Activated naive CD4-positive, alpha-beta T cell treated with anti-CD3 and anti-CD28 coated beads, Interleukin-2, amount 10 ng/mL, durations not matched to agents 7 days and 5 days (primary cell): Measurements from ENCODE around the gene TYRO3.

Experiments
- CTCF ChIA-PET: fragments of 350-600 bp; sonication (Branson Sonifier 250); formaldehyde crosslinking; loops from one replicate; lab custom pipeline; 2021; ENCODE audit warnings: antibody characterized with exemption; lab: Charles Lee
- DNase-seq: peaks from one replicate; pipeline ENCODE4 v3.0.0-alpha.2; 2020
- H3K27ac Mint-ChIP-seq: one replicate; pipeline ENCODE4 v1.8.0; 2021; ENCODE audit warnings: mild to moderate bottlenecking, moderate library complexity, mixed read lengths
- H3K27me3 Mint-ChIP-seq: one replicate; pipeline ENCODE4 v1.8.0; 2021; ENCODE audit warnings: mild to moderate bottlenecking, mixed read lengths
- H3K36me3 Mint-ChIP-seq: one replicate; pipeline ENCODE4 v1.8.0; 2021; ENCODE audit warnings: mixed read lengths
- H3K4me1 Mint-ChIP-seq: one replicate; pipeline ENCODE4 v1.8.0; 2021; ENCODE audit warnings: mixed read lengths
- H3K4me3 Mint-ChIP-seq: one replicate; pipeline ENCODE4 v1.8.0; 2021; ENCODE audit warnings: mild to moderate bottlenecking, moderate library complexity, mixed read lengths
- H3K9me3 Mint-ChIP-seq: one replicate; pipeline ENCODE4 v1.8.0; 2021; ENCODE audit warnings: mixed read lengths

Gene TYRO3

GRCh38 chr15:41620536-41621199 is 61.7 kb downstream of the TYRO3 start:
- peak overlapping the region; percentile 71 for H3K4me3 Mint-ChIP-seq
- H3K36me3 Mint-ChIP-seq = peaks cover 1% of the 10 kb centered on the region
- peaks cover 32% of the 10 kb centered on the region for H3K27me3 Mint-ChIP-seq
- CTCF ChIA-PET = no interaction called here
- no peak overlapping the region for H3K27ac Mint-ChIP-seq
- DNase-seq = no peak
- H3K4me1 Mint-ChIP-seq = peaks cover 22% of the 10 kb centered on the region
- H3K9me3 Mint-ChIP-seq = peaks cover 6% of the 10 kb centered on the region

- H3K27me3 Mint-ChIP-seq = peaks cover 32% of the 10 kb centered on the region
- peaks cover 6% of the 10 kb centered on the region for H3K9me3 Mint-ChIP-seq
- peaks cover 22% of the 10 kb centered on the region for H3K4me1 Mint-ChIP-seq
- peak overlapping the region; percentile 71 for H3K4me3 Mint-ChIP-seq
- H3K27ac Mint-ChIP-seq = peak overlapping the region; percentile 42
- H3K36me3 Mint-ChIP-seq = peaks cover 1% of the 10 kb centered on the region
- peak; percentile 87 for DNase-seq
- CTCF ChIA-PET = no interaction called here
Measured at GRCh38 chr15:41621200-41622193, 62.5 kb downstream of the TYRO3 start.

- H3K9me3 Mint-ChIP-seq = peaks cover 3% of the 10 kb centered on the region
- no peak for DNase-seq
- no peak overlapping the region for H3K27ac Mint-ChIP-seq
- H3K4me3 Mint-ChIP-seq = peak overlapping the region; percentile 3
- H3K4me1 Mint-ChIP-seq = peaks cover 22% of the 10 kb centered on the region
- CTCF ChIA-PET = no interaction called here
- H3K27me3 Mint-ChIP-seq = peaks cover 28% of the 10 kb centered on the region
- H3K36me3 Mint-ChIP-seq = peaks cover 1% of the 10 kb centered on the region
Measured at GRCh38 chr15:41622901-41623300, 63.9 kb downstream of the TYRO3 start.

- Mint-ChIP-seq H3K27ac (no peak overlapping the region), H3K9me3 (no peaks in the 10 kb centered on the region), H3K27me3 (no peaks in the 10 kb centered on the region), H3K4me1 (peaks cover 3% of the 10 kb centered on the region), H3K4me3 (no peak overlapping the region), H3K36me3 (peaks cover 1% of the 10 kb centered on the region)
- CTCF ChIA-PET = interaction anchor here (1.8 kb wide), 1 partner anchor 24 kb away, joined by 5 read pairs; no protein-coding TSS in a partner anchor
- no peak for DNase-seq
Measured at GRCh38 chr15:41627203-41627602, 68.2 kb downstream of the TYRO3 start.

- CTCF ChIA-PET = interaction anchor here (0.7 kb wide), 1 partner anchor 64 kb away, joined by 5 read pairs; no protein-coding TSS in a partner anchor
- no peak for DNase-seq
Measured at GRCh38 chr15:41629463-41629862, 70.5 kb downstream of the TYRO3 start.

GRCh38 chr15:41629883-41630282 is 70.9 kb downstream of the TYRO3 start:
- no peaks in the 10 kb centered on the region for H3K4me1 Mint-ChIP-seq
- DNase-seq = no peak
- no peaks in the 10 kb centered on the region for H3K36me3 Mint-ChIP-seq
- H3K4me3 Mint-ChIP-seq = no peak overlapping the region
- H3K27me3 Mint-ChIP-seq = no peaks in the 10 kb centered on the region
- no peak overlapping the region for H3K27ac Mint-ChIP-seq
- H3K9me3 Mint-ChIP-seq = no peaks in the 10 kb centered on the region
- CTCF ChIA-PET = interaction anchor here (0.7 kb wide), 1 partner anchor 65 kb away, joined by 5 read pairs; no protein-coding TSS in a partner anchor

More at GRCh38 chr15:41629463-41629862, 70.5 kb downstream of the TYRO3 start:
- Mint-ChIP-seq H3K27ac (no peak overlapping the region), H3K27me3 (no peaks in the 10 kb centered on the region), H3K36me3 (no peaks in the 10 kb centered on the region), H3K9me3 (no peaks in the 10 kb centered on the region), H3K4me1 (no peaks in the 10 kb centered on the region), H3K4me3 (no peak overlapping the region)

- no peaks in the 10 kb centered on the region for H3K27me3 Mint-ChIP-seq
- H3K9me3 Mint-ChIP-seq = no peaks in the 10 kb centered on the region
- H3K4me1 Mint-ChIP-seq = no peaks in the 10 kb centered on the region
- CTCF ChIA-PET = no interaction called here
- H3K27ac Mint-ChIP-seq = no peak overlapping the region
- no peaks in the 10 kb centered on the region for H3K36me3 Mint-ChIP-seq
- no peak for DNase-seq
- H3K4me3 Mint-ChIP-seq = no peak overlapping the region
Measured at GRCh38 chr15:41630616-41631217, 71.7 kb downstream of the TYRO3 start.

GRCh38 chr15:41631880-41632470 is 73.0 kb downstream of the TYRO3 start:
- H3K4me1 Mint-ChIP-seq = no peaks in the 10 kb centered on the region
- H3K27me3 Mint-ChIP-seq = no peaks in the 10 kb centered on the region
- H3K36me3 Mint-ChIP-seq = no peaks in the 10 kb centered on the region
- no peaks in the 10 kb centered on the region for H3K9me3 Mint-ChIP-seq
- CTCF ChIA-PET = no interaction called here
- no peak overlapping the region for H3K27ac Mint-ChIP-seq
- no peak overlapping the region for H3K4me3 Mint-ChIP-seq
- no peak for DNase-seq
